Nucleus accumbens (tissue), 56 donors: ENCODE data around the gene ULK4.
"Not testable (repeated sequence)": the region's sequence is repeated elsewhere in the genome, so short reads cannot be mapped to it uniquely, and the experiment has no call there.

Experiments used
- DNase-seq, 56 donors: peaks; one replicate each; lab custom pipeline; 2025; lab: John Stamatoyannopoulos, UW

ULK4 gene

DNA sequence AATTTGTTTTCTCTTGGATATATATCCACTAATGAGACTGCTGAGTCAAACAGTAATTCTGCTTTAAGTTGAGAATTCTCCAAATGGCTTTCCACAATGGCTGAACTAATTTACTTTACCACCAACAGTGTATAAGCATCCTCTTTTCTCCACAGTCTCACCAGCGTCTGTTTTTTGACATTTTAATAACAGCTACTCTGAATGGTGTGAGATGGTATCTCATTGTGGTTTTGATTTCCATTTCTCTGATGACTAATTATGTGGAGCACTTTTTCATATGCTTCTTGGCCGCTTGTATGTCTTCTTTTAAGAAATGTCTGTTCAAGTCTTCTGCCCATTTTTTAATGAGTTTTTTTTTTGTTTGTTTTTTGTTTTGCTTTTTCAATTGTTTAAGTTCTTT lies 556.4 kb downstream of the ULK4 start:
- DNase-seq, result no peak

- no peak for DNase-seq
These were observed 557.3 kb downstream of the ULK4 start for GRCh38 chr3:41404582-41404981.

GRCh38 chr3:41394896-41395295 lies 567.0 kb downstream of the ULK4 start:
- DNase-seq, result no peak

- DNase-seq, result not testable (repeated sequence)
These were observed 591.0 kb downstream of the ULK4 start for GRCh38 chr3:41370765-41371535.

- DNase-seq, result no peak
These were observed 591.6 kb downstream of the ULK4 start for GRCh38 chr3:41370307-41370706.

DNA sequence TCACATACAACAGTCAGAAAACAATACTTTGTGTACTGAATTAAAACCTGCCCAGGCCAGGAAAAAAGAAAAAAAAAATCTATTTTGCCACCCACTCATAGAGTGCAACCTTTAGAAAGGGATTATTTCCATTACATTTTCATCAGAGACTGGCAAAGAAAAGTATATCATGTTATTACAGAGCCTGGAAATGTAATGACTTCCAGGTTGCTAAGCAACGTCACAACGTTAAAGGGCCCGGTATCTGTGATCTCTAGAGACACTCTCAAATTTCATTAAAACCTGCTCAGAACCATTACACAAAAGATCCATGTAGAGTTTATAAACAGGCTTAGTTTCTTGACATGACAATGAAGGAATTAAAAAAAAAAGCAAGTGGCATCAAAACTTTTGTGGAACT lies 592.1 kb downstream of the ULK4 start:
- DNase-seq, result no peak

DNA sequence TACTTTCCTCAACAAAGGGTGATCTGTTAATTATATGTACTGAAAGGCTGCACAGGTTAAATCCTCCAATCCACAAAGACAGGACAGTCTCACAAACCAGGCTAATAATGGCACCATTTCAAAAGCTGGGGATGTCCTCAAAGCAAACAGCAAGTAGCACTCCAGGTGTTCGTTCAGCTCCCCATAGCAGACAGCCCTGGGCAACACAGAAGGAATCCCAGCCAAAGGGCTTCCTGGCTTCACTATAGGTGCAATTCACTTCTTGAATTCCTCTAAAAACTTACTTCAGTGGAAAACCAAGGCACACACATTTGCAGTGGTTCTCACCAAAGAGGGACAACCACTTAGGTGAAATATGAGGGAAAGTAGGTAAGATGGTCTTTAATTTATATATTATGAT lies 595.9 kb downstream of the ULK4 start:
- DNase-seq, result no peak

GRCh38 chr3:41364736-41365135 lies 597.2 kb downstream of the ULK4 start:
- DNase-seq, result peak in 6 of 56 donors; percentile 3 to 33 (median 18)

GRCh38 chr3:41363830-41364523 lies 597.9 kb downstream of the ULK4 start:
- DNase-seq, result no peak

- peak in 1 of 56 donors; percentile 4 for DNase-seq
These were observed 599.0 kb downstream of the ULK4 start for GRCh38 chr3:41362638-41363559.

DNA sequence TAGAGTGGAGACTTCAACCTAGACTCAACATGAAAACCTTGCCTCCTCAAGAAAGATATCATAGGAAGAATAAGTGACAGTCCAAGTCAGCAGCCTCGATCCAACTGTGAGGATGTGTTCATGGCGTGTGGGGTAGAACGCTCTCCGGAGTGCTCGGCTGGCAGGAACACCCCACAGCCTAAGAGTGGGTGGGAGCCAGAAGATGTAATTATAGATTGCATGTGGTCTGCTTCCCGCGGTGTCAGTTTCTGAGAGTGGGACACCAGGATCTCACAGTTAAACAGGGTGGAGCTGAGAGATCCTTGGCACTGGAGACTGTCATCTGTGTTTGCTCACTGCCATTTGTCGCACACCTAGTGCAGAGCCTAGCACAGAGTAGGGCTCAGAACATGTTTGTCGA lies 604.6 kb downstream of the ULK4 start:
- no peak for DNase-seq

DNA sequence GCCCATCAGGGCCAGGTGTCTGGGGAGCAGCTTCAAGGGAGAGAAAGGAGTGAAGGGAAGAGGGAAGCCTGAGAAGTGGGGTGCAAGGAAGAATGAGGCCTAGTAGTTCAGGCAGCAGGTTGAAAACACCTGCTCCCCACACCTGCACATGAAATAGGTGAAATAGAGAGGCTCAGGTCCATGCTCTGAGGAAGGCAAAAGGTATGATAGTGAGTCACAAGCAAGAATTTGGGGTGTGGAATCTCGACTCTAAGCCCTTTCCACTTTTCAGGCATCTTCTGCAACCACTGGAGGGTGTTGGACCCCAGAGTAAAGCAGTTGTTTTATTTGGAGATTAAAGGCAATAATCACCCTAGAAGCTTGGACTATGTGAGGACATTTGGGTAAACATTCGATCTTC lies 605.1 kb downstream of the ULK4 start:
- DNase-seq, result no peak

DNA sequence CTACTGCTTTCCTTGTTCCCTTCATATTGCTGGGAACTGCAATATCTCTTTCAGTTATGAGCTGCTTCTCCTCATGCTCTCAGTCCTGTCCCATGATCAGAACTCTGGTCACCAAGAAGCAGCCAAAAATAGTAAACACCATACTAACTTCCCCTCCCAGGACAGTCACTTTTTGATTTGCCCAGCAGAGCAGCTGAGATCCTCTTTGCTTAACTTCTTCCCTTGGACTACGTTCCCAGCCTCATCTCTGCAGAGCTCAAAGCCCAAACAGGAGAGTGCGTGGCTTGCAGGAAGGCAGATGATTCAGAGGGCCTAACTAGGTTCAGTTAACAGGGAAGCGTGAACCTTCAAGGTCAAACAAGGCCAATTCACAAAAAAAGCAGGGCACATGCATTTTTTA lies 609.4 kb downstream of the ULK4 start:
- peak in 1 of 56 donors; percentile 3 for DNase-seq

DNA sequence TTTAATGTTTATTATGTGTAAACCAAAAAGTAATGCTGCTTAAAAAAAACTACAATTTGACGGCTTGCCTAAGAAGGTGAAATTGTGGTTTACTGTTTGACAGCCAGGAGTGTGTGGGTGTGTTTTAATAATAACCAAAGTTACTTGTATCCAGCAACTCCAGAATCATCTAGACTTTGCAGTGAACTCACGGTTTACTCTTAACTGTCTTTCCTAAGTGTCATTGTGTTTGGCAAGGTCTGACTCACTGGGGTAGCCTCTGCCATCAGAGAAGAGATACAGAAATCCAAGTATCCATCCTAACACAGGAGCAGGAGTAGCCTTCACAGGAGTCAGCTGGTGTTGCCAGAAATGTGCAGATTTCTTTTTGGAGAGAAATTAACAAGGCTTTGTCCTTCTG lies 611.5 kb downstream of the ULK4 start:
- DNase-seq, result no peak

GRCh38 chr3:41348401-41348800 lies 613.5 kb downstream of the ULK4 start:
- no peak for DNase-seq

- DNase-seq, result no peak
These were observed 615.1 kb downstream of the ULK4 start for GRCh38 chr3:41346698-41347270.

- DNase-seq, result no peak
These were observed 616.1 kb downstream of the ULK4 start for GRCh38 chr3:41345788-41346187.

DNA sequence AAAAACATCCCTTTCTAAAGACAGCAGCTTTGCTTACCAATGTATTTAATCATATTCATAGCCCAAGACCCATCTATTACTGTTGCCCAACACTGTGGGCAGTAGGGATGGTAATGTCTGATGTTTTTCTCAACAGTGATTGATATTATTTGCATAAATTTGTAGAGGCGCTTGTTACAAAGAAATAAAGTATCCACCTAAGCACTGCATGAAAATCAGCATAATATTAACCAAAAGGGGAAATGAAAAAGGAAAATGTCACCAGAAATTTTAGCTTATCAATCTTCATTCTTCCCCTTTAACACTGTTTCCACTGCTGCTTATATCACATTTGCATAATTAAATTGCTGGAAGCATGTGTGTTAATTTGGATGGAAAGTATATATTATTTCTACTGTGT lies 622.1 kb downstream of the ULK4 start:
- DNase-seq, result no peak

DNA sequence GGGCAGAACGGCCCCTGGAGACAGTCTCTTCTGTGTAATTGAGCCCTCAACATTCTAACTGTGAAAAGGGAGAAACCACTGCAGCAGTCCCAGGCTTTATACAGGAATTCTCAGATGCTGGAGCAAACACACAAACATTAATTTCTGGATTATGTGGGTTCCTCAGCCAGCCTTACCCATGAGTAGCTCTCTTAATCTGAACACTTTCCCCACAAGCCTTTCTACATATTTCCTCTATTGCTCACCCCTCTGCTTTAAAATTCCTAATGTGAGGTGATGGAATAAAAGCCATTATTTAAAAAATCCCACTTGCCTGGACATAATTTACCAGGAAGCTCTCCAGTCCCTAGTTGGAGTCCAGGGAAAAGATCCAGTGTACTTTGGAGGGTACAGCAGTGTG lies 623.6 kb downstream of the ULK4 start:
- DNase-seq, result no peak

DNA sequence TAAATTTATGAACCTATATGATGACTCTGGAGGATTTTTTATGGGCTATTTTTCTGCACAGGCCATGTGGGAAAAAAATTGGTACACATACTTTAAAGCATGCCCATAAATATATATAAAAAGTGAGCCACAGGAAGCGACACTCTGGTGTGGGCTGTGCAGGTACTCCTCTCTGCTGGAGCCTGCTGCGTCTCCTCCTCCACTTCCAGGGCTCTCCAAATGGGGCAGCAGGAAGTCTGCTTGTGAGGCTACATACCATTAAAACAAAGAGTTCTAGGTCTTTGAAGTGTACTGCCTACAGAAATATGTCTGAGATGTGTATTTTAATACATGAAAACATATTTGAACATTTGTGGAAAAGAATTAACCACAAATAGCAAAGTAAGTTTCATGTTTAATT lies 627.5 kb downstream of the ULK4 start:
- no peak for DNase-seq

DNA sequence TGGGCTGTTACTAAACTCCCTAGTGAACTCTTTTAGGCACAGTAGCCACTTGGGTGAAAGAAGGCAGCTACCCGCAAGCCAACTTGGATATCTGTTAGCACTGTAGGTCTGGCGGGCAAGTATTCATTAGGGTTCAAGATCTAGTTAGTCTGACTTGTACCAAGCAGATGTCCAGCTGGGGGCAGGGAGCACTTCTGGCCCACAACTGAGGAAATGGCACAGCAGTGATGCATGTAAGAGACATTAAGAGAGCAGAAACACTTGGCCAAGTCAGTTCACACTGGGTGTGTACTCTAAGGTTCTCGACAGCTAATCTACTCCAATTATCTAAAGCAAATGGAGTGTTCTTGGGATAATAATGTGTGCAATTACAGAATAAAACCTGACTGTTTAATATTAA lies 630.9 kb downstream of the ULK4 start:
- DNase-seq, result no peak
